GM12872 (cell line): Measurements from ENCODE around the gene CFAP157.

Source experiments
- TF ChIP-seq, protein P1 (sequence below): IDR thresholded peaks from 3 replicates; pipeline ENCODE4 v1.5.1; 2011; ENCODE audit warnings: low read depth, mild to moderate bottlenecking, low read length, moderate library complexity; ENCODE audit not compliant: insufficient read depth

CFAP157 gene

DNA sequence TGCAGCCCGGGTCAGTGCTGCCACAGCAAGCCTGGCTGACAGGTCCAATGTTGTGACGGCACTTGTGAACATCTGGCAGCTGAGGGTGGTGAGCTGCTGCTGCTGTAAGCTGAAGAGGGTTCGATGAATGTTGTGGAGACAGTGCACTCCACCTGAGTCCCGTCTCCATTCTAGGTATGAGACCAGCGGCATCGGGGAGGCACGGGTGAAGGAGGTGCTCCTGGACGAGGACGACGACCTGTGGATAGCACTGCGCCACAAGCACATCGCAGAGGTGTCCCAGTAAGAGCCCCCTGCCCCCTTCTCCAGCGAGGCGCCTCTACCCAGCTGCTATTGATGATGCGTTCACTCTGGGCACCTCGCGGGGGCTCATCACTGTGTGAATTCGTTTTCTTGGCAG, 38.9 kb upstream of the CFAP157 start:
- TF ChIP-seq, protein P1, sequence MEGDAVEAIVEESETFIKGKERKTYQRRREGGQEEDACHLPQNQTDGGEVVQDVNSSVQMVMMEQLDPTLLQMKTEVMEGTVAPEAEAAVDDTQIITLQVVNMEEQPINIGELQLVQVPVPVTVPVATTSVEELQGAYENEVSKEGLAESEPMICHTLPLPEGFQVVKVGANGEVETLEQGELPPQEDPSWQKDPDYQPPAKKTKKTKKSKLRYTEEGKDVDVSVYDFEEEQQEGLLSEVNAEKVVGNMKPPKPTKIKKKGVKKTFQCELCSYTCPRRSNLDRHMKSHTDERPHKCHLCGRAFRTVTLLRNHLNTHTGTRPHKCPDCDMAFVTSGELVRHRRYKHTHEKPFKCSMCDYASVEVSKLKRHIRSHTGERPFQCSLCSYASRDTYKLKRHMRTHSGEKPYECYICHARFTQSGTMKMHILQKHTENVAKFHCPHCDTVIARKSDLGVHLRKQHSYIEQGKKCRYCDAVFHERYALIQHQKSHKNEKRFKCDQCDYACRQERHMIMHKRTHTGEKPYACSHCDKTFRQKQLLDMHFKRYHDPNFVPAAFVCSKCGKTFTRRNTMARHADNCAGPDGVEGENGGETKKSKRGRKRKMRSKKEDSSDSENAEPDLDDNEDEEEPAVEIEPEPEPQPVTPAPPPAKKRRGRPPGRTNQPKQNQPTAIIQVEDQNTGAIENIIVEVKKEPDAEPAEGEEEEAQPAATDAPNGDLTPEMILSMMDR: no peak

GRCh38 chr9:127673234-127673633, 33.6 kb upstream of the CFAP157 start:
- TF ChIP-seq, protein P1: no peak

- TF ChIP-seq, protein P1: no peak
Measured at GRCh38 chr9:127676638-127677037, 30.1 kb upstream of the CFAP157 start.

DNA sequence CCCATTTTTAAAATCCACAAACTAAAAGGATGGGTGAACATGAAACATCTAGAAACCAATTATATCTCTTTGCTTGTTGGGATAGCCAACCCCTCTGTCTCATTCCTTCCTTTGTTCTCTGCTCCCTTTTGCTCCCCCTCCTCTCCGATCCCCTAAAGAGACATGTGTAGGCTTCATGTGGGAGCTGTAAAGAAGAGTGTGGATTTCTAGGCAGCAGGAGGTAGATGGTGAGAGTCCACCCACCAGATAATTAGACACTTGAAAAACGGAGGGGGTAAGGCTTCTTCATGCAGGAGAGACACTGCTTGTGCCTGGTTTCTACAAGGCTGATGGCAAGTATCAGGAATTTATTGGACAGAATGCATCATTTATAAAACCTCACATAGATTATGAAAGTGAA, 27.3 kb upstream of the CFAP157 start:
- TF ChIP-seq, protein P1: no peak

DNA sequence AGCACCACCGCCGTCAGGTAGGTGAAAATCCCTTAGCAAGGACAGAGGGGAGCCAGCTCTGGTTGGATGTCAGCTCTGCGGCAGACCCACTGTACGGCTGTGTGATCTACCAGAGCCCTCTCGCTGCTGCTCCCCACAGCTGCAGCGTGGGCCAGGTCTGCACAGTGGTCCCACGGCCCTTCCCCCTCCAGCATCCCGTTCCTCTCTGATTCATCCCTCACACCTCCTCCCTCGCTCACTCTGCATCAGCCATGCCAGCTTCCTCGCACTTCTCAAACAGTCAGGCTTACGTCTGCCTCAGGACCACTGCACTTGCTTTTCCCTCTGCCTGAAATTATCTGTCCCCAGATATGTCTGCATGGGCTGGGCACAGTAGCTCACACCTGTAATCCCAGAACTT, 26.6 kb upstream of the CFAP157 start:
- TF ChIP-seq, protein P1: no peak

DNA sequence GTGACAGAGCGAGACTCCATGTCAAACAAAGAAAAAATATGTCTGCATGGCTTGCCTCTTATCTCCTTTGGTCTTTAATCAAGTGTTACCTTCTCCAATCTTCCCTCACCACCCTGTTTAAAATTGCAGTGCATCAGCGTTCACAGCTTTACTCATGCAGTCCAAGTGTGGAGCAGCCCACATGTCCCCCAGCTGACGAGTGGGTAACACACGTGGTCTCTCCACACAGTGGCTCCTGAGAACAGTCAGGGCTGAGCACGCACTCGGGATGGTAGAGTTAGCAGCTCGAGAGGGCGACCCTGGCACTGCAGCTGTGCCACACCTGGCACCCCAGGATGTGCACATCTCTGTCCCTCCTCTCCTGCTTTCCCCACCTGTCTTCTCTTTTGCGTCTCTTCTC, 25.9 kb upstream of the CFAP157 start:
- TF ChIP-seq, protein P1: no peak

DNA sequence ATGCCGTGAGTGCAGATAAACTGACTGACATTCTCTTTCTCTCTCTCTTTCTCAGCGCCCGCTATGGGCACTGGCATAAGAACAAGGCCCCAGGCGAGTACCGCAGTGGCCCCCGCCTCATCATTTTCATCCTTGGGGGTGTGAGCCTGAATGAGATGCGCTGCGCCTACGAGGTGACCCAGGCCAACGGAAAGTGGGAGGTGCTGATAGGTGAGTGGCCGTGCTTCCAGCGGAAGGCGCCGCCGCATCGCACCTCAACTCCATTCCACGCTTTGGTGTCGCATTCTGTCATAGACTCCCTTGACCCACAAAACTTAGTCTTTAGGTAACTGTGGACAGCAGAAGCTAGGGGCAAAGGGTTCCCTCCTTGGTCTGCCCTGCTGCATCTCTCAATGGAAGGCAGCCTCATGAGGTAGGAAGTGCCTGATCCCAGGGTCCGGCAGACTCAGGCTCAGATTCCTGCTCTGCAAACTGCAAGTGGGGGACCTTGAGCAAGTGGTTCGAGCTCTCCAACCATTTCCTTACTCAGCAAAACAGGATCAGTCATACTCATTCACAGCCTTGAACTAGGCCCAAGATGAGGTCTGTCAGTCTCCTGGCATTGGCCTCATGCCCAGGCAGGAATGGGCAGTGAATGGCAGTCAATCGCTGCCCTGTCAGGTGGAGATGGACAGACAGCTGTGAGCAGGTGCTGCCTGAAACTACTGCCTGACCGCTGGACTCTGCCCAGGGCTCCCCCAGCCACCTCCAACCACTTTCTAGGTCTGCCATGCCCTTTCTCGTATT, 24.2 kb upstream of the CFAP157 start:
- TF ChIP-seq, protein P1: no peak
